Keratinocyte (primary cell): ENCODE results near the gene ANAPC10.

Experiments used
- CTCF ChIP-seq, 3 experiments: IDR thresholded peaks in 1 of 3; conservative IDR thresholded peaks in 1 of 3; optimal IDR thresholded peaks in 1 of 3; 2 replicates in 2 of 3; 3 replicates in 1 of 3; pipeline versions ENCODE3 to v1.5.1; 2011; ENCODE audit warnings: low read length in 3 of 3, mild to moderate bottlenecking in 3 of 3, moderate library complexity in 2 of 3, control low read depth in 1 of 3, inconsistent platforms in 1 of 3; ENCODE audit not compliant: insufficient read depth in 2 of 3; ENCODE audit errors: extremely low read depth in 1 of 3
- EZH2 ChIP-seq: IDR thresholded peaks from one replicate; pipeline ENCODE4 v1.6.1; 2012; ENCODE audit warnings: inconsistent platforms, mild to moderate bottlenecking, low read length, moderate library complexity

- TF ChIP-seq CTCF (optimal IDR thresholded peaks at IDR 0.05 in 1 of 3, IDR thresholded peaks at IDR 0.05 in 1 of 3, conservative IDR thresholded peaks at IDR 0.05 in 1 of 3; ENCODE audit: extremely low read depth in 1 of 3, insufficient read depth in 2 of 3, low read length in 3 of 3) (no peak), EZH2 (no peak)
Observed at GRCh38 chr4:144969821-144970220, 128.2 kb downstream of the ANAPC10 start.
